AG09309 (cell line): Measurements from ENCODE around the gene BMF.
A peak's percentile ranks its signal among the peaks of the same experiment; 100 is the strongest.

Experiments used
- DNase-seq: peaks from one replicate; pipeline ENCODE4 v3.0.0-alpha.2; 2010; ENCODE audit warnings: low read depth
- H3K4me3 ChIP-seq: 2 replicates; pipeline ENCODE4 v1.5.1; 2011; ENCODE audit warnings: mild to moderate bottlenecking, low read depth, low read length, moderate library complexity; ENCODE audit not compliant: control insufficient read depth
- TF ChIP-seq, protein P1 (sequence below): IDR thresholded peaks from 2 replicates; pipeline ENCODE4 v1.5.1; 2011; ENCODE audit warnings: mild to moderate bottlenecking, low read depth, low read length, inconsistent platforms; ENCODE audit not compliant: insufficient read depth, control insufficient read depth; ENCODE audit errors: missing control alignments

BMF gene

DNA sequence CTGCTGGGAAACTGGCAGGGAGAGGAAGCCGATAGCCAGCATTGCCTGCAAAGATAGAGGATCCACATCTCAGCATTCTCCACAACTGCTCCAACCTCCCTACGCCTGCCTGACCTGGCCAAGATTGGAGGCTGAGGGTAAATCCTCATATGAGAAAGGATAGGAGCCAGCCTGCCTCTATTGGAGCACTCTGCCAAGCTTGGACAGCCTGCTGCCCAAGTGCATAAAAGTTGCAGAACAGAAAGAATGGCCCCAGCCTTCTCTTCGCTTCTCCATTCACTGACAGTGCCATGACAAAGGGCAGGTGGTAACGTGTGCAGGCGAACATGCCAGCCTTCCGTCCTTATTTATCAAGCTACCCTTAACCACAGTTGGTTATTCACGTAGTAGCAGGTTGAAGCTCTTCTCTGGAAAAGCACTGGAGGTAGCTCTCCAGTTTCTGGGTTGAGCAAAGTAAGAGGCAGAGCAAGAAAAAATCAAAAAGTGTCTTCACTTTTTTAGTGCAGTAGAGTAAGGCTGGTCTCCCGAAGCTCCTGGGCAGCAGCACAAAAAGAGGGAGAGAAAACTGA, 4.3 kb downstream of the BMF start:
- DNase-seq, result no peak
- no peak overlapping the region for H3K4me3 ChIP-seq
- TF ChIP-seq, protein P1, sequence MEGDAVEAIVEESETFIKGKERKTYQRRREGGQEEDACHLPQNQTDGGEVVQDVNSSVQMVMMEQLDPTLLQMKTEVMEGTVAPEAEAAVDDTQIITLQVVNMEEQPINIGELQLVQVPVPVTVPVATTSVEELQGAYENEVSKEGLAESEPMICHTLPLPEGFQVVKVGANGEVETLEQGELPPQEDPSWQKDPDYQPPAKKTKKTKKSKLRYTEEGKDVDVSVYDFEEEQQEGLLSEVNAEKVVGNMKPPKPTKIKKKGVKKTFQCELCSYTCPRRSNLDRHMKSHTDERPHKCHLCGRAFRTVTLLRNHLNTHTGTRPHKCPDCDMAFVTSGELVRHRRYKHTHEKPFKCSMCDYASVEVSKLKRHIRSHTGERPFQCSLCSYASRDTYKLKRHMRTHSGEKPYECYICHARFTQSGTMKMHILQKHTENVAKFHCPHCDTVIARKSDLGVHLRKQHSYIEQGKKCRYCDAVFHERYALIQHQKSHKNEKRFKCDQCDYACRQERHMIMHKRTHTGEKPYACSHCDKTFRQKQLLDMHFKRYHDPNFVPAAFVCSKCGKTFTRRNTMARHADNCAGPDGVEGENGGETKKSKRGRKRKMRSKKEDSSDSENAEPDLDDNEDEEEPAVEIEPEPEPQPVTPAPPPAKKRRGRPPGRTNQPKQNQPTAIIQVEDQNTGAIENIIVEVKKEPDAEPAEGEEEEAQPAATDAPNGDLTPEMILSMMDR, result no peak

DNA sequence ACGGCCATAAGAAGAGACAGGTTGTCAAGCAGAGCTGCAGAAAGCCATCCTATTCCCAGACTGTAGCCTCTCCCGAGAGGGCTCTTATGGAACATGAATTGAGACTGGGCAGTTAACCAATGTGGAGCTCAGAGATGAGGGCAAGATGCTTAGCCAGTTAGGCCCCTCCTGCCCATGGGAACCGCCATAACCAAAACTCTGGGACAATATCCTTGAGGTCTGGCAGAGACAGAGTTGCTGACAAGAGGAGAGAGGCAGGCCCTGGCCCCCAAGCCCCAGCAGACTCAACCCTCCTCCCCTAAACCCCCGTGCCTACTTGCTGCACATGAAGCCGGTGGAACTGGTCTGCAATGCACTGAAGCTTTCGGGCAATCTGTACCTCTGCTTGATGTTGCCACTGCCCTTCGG, 4.8 kb downstream of the BMF start:
- H3K4me3 ChIP-seq, result no peak overlapping the region

DNA sequence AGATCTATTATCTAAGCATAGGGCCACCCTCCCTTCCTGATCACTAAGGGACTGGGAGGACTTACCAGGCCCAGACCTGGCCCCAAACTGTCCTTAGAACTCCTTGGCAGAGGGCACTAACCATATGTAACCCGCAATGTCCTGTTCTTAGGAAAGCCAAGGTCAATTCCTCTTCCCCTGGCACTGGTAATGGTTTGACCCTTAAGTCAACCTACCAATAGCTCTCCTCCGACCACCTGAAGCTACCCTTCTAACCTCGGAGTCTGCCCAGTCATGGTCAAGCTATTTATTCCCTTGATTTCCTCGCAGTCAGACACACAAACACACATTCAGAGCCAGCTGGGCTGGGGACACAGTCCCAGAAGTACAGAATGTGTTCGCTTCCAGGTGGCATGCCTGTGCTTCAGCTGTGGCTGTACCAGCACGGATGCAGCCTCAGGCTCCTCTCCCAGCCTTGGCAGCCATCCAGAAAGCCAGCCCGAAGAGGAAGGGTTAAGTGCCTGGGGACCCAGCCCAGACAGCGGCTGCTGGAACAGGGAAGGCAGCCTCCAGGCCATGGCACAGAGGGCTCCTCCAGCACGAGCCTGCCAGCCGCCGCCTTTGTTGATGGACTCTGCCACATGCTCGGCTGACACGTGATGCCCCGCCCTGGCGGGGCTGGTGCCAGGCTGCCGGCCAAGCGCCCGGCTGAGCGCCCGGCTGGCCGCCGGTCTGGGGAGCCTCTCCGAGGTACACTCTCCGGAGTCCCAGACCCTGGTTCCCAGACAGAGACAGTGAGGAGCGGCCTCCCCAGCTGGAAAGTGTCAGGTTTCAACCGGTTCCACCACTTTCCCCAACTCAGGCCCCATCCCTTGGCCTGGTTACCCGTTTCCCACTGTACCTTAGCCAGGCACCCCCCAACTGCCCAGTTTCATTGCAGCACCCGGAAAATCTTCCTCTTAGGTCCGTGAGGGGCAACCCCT, 5.5 kb downstream of the BMF start:
- H3K4me3 ChIP-seq, result no peak overlapping the region
- DNase-seq, result peak; percentile 48
- TF ChIP-seq, protein P1, result no peak

More for the DNA sequence above, 4.8 kb downstream of the BMF start:
- TF ChIP-seq, protein P1, result no peak
- DNase-seq, result no peak

DNA sequence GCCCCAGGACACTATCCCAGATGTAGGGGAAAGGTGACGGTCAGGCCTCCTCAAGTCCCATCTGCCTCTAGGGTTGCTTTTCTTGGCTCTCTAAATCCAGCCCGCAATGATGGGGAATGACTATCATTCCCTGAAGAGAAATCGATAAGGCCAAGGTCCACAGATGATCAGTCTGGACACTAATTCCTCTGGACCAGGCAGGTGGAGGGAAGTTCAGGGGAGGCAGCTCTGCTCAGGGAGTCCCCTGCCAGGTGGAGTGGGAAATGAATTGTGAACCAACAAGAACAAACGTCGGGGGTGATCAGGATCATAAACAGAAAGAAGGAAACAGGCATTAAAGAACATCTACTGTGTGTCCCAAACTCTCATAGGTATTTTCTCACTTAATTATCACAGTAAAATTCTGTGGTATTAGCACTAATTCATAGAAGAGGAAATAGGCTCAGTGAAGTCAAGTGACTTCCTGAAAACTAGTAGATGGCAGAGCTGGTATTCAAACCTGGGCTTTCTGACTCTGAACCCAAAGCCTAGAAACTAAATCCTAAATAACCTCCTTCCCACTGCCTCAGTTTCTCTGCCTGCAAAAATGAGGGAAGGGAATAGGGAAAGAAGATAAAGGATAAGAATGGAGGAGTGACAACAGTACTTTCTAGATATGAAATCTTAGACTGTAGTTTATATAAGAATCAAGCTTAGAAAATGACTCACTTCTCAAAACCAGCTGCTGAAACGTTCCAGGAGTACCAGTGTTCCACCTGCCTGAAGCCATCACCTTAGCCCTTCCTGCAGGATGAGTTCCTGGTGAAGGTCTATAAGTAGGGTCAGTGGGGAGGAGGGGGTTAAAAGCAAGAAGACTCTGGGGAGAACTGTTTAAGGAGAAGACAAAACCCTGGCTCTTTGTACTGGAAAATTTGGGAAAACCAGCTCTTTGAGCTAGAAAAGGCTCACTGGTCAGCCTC, 7.5 kb downstream of the BMF start:
- TF ChIP-seq, protein P1, result no peak
- no peak overlapping the region for H3K4me3 ChIP-seq

DNA sequence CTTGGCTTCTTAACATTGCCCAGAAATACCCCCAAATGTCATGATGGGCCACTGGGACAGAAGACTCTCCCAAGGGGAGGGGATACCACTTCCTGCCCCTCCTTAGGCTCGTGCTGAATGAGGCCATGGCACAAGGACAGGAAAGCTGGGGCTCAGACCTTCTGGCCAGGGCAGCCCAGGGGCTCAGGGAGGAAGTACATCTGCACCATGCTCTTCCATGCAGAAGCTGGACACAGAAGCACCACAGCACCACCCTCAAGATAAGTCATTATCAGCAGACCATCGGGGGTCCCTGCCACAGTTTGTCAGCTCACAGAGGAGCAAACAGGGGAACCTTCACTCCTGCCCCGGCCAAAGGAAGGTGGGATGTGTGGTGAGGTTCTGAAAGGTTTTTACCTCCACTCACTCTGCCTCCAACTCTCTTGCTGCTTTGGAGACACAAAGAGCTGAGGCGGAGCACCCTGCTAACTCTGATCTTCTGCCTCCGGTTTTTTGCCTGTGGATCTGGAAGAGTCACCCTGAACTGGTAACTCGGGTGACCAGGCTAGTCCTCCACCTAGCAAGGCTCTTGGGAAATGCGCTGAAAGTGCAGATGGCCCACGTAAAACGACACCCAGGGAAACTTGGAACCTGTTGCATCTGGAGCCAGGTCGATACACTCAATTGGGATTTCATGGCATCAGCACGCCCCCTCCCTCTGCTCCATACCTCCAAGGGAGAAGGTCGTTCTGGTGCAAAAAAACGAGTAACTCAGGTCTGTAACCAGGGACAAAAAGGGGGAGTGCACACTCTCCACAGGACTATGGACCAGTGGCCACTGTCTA, 8.3 kb downstream of the BMF start:
- DNase-seq, result no peak
- H3K4me3 ChIP-seq, result no peak overlapping the region
- TF ChIP-seq, protein P1, result no peak

More for the DNA sequence above, 7.5 kb downstream of the BMF start:
- no peak for DNase-seq
